Stimulated activated CD4-positive, alpha-beta T cell treated with anti-CD3 and anti-CD28 coated beads, Interleukin-15, amount 100 ng/mL, for 24 hours (primary cell): Measurements from ENCODE around the gene SIK3.
"Not testable (repeated sequence)": the region's sequence is repeated elsewhere in the genome, so short reads cannot be mapped to it uniquely, and the experiment has no call there.

Experiments
- DNase-seq: peaks from one replicate; pipeline ENCODE4 v3.0.0-alpha.2; 2020

Gene SIK3

GRCh38 chr11:116811194-116811593 is 287.0 kb downstream of the SIK3 start:
- no peak for DNase-seq

- DNase-seq: no peak
These were observed 289.7 kb downstream of the SIK3 start for GRCh38 chr11:116808262-116809175.

- no peak for DNase-seq
These were observed 290.5 kb downstream of the SIK3 start for GRCh38 chr11:116807601-116808261.

- no peak for DNase-seq
These were observed 294.2 kb downstream of the SIK3 start for GRCh38 chr11:116804001-116804400.

GRCh38 chr11:116801662-116802061 is 296.6 kb downstream of the SIK3 start:
- not testable (repeated sequence) for DNase-seq

GRCh38 chr11:116800610-116801009 is 297.6 kb downstream of the SIK3 start:
- DNase-seq: no peak

- DNase-seq: no peak
These were observed 299.9 kb downstream of the SIK3 start for GRCh38 chr11:116798368-116798767.

- DNase-seq: no peak
These were observed 300.4 kb downstream of the SIK3 start for GRCh38 chr11:116797816-116798215.

- DNase-seq: no peak
These were observed 301.7 kb downstream of the SIK3 start for GRCh38 chr11:116796548-116796947.

- DNase-seq: no peak
These were observed 303.4 kb downstream of the SIK3 start for GRCh38 chr11:116794851-116795250.

- no peak for DNase-seq
These were observed 304.5 kb downstream of the SIK3 start for GRCh38 chr11:116793772-116794097.
